GM06990 (cell line): Measurements from ENCODE around the gene SRMS.

ENCODE experiments used
- DNase-seq: peaks from one replicate; pipeline ENCODE4 v3.0.0-alpha.2; 2011; ENCODE audit not compliant: insufficient read length; ENCODE audit errors: extremely low read depth
- H3K27me3 ChIP-seq: replicated peaks from 2 replicates; pipeline ENCODE4 v1.6.0; 2011; ENCODE audit warnings: low read length; ENCODE audit not compliant: control insufficient read depth, insufficient read depth
- H3K36me3 ChIP-seq: 2 replicates; pipeline ENCODE4 v1.5.1; 2011; ENCODE audit warnings: low read length; ENCODE audit not compliant: control insufficient read depth, insufficient read depth
- H3K4me3 ChIP-seq: replicated peaks from 2 replicates; pipeline ENCODE4 v1.5.1; 2011; ENCODE audit warnings: low read depth, mild to moderate bottlenecking, control low read depth, low read length
- TF ChIP-seq, protein P1 (sequence below): IDR thresholded peaks from 2 replicates; pipeline ENCODE4 v1.5.1; 2011; ENCODE audit warnings: low read length, control low read depth, mild to moderate bottlenecking, inconsistent platforms; ENCODE audit not compliant: insufficient read depth, poor library complexity, severe bottlenecking

SRMS gene

DNA sequence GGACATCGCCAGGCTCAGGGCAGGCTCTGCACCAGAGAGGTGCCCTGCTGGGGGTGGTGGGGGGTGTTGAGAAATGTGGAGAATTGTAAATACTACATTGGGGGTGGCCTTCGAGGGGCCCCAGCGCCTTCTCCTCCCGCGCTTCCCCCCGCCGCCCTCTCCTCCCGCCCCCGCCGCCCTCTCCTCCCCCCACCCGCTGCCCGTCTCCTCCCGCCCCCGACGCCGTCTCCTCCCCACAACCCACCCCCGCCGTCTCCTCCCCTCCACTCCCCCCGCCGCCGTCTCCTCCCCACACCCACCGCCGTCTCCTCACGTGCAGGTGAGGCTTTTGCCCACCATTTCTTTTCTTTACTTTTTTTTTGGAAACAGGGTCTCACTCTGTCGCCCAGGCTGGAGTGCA is 1.5 kb upstream of the SRMS start:
- no peaks in the 10 kb centered on the region for H3K36me3 ChIP-seq
- no peak overlapping the region for H3K4me3 ChIP-seq
- no peaks in the 10 kb centered on the region for H3K27me3 ChIP-seq
- no peak for DNase-seq
- TF ChIP-seq, protein P1, sequence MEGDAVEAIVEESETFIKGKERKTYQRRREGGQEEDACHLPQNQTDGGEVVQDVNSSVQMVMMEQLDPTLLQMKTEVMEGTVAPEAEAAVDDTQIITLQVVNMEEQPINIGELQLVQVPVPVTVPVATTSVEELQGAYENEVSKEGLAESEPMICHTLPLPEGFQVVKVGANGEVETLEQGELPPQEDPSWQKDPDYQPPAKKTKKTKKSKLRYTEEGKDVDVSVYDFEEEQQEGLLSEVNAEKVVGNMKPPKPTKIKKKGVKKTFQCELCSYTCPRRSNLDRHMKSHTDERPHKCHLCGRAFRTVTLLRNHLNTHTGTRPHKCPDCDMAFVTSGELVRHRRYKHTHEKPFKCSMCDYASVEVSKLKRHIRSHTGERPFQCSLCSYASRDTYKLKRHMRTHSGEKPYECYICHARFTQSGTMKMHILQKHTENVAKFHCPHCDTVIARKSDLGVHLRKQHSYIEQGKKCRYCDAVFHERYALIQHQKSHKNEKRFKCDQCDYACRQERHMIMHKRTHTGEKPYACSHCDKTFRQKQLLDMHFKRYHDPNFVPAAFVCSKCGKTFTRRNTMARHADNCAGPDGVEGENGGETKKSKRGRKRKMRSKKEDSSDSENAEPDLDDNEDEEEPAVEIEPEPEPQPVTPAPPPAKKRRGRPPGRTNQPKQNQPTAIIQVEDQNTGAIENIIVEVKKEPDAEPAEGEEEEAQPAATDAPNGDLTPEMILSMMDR, result no peak

DNA sequence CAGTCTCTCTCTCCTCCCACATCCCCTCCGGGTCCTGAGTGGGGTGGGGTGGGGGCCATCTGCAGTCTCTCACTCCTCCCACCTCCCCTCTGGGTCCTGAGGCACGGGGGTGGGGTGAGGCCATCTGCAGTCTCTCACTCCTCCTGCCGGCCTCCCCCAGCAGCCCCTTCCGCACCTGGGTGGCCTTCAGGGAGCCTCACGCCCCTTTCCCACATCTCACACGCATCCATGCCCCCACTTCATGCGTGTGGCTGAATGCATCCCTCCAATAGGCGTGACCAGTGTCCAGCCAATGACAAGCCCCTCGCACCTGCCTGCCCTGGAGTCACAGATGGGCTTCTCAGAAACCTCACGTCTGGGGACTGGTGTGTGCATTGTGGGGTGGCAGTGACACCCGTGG is 993 bp upstream of the SRMS start:
- TF ChIP-seq, protein P1, result no peak
- Histone ChIP-seq H3K4me3 (no peak overlapping the region), H3K36me3 (no peaks in the 10 kb centered on the region), H3K27me3 (no peaks in the 10 kb centered on the region)
- no peak for DNase-seq

DNA sequence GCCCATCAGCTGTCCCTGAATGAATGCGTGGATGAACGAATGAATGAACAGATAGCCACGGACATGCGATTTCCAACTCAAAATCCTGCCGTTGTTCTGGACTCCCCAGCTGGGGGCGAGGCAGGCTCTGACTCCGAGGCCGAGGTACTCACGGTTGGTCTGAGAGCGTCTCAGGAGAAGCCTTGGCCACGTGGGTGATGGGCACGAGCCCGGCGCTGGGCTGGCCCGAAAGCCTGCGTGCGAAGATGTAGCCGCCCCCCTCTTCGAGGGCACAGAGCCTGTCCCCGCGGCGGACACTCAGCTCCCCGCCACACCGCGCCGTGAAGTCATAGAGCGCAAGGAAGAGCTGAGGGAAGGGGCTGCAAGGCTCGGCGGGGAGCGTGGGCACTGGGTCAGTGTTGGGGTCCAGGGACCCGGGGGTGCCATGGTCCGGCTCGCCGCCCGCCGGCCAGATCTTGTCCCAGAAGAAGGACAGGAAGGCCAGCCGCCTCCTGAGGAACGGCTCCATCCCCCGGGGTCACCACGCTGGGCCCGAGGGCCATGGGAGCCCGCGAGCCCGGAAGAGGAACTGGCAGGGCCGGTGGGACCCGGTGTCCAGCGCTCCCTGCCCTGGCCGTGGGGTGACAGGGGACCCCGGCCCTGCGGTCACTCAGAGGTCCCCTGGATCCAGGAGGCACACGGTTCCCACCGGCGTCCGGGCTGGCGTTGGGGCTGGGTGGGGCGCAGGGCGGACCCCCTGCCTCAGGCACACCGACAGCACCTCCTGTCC is 409 bp downstream of the SRMS start:
- Histone ChIP-seq H3K27me3 (no peaks in the 10 kb centered on the region), H3K4me3 (no peak overlapping the region), H3K36me3 (no peaks in the 10 kb centered on the region)
- no peak for DNase-seq
- TF ChIP-seq, protein P1, result no peak

DNA sequence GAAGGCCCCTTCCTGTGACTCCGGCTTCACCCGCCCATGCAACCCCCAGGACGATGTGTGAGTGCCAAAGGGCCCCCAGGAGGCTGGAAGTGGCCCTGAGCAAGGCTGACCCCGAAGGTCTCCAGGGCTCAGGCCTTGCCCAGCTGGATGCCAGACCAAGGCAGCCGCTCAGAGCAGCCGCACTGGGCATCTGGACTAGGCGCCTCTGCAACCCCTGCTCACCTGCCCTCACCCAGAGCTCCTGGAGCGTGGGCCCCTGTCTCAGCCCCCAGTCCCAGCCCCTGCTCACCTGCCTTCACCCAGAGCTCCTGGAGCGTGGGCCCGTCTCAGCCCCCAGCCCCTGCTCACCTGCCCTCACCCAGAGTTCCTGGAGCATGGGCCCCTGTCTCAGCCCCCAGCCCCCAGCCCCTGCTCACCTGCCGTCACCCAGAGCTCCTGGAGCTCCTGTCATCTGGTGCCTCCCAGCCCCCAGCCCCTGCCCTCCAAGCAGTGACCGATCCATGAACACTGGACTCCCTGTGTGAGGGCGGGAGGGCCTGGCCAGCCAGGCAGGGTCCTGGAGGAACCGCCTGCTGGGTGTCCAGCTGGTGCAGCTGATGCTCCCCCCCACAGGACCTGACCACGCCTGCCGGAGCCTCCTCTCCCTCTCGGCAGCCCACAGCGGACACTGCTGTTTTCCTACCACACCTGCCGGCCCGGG is 1.1 kb downstream of the SRMS start:
- Histone ChIP-seq H3K4me3 (no peak overlapping the region), H3K36me3 (no peaks in the 10 kb centered on the region), H3K27me3 (no peaks in the 10 kb centered on the region)
- no peak for DNase-seq
- TF ChIP-seq, protein P1, result no peak

DNA sequence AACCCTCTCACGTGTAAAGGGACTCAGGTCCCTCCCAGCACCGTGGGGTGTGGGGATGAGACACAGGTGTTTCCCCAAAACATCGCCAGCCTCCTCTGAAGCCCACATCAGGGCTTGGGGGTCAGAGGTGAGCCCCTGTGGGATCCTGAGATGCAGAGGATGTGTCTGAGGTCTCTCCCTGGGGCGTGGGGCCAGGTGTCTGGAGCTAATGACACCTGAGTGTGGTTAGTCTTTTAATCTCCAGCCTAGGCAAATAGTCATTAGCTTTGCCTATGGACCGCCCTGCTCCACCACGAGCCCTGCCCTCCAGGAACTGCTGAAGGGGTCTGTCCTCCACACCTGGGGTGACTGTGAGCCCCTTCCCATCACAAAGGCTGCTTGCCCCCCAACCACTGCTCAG is 1.7 kb downstream of the SRMS start:
- DNase-seq, result no peak

More for the DNA sequence above, 1.7 kb downstream of the SRMS start:
- Histone ChIP-seq H3K4me3 (no peak overlapping the region), H3K36me3 (no peaks in the 10 kb centered on the region), H3K27me3 (no peaks in the 10 kb centered on the region)
- TF ChIP-seq, protein P1, result no peak
